ENCODE measurements around the gene DENND6B. TPM values are rescaled to one million over a fixed set of nuclear protein-coding genes. Genes with fewer than 3 reads are reported as not detected.
A peak's percentile ranks its signal among the peaks of the same experiment; 100 is the strongest.
"Not testable (repeated sequence)": the region's sequence is repeated elsewhere in the genome, so short reads cannot be mapped to it uniquely, and the experiment has no call there.

DENND6B gene
- total RNA-seq, 6 donors from 2014 or later, result 9.5 to 24.1 (median 12.7) TPM

DNA sequence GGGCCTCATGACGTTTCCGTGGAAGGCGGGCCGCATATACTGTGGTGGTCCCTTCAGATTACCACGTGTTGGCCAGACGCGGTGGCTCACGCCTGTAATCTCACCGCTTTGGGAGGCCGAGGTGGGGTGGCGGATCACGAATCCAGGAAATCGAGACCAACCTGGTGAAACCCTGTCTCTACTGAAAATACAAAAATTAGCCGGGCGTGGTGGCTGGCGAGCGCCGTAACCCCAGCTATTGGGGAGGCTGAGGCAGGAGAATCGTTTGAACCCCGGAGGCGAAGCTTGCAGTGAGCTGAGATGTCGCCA, 853 bp upstream of the DENND6B start:
- TF ChIP-seq, protein P1, sequence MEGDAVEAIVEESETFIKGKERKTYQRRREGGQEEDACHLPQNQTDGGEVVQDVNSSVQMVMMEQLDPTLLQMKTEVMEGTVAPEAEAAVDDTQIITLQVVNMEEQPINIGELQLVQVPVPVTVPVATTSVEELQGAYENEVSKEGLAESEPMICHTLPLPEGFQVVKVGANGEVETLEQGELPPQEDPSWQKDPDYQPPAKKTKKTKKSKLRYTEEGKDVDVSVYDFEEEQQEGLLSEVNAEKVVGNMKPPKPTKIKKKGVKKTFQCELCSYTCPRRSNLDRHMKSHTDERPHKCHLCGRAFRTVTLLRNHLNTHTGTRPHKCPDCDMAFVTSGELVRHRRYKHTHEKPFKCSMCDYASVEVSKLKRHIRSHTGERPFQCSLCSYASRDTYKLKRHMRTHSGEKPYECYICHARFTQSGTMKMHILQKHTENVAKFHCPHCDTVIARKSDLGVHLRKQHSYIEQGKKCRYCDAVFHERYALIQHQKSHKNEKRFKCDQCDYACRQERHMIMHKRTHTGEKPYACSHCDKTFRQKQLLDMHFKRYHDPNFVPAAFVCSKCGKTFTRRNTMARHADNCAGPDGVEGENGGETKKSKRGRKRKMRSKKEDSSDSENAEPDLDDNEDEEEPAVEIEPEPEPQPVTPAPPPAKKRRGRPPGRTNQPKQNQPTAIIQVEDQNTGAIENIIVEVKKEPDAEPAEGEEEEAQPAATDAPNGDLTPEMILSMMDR (IDR thresholded peaks at IDR 0.05), result no peak
- TF ChIP-seq POLR2A (IDR thresholded peaks at IDR 0.05) (no peak), POLR2AphosphoS5 (IDR thresholded peaks at IDR 0.05) (no peak), EP300 (IDR thresholded peaks at IDR 0.05) (no peak)
- WGBS, 2 donors, result 72 to 82% methylated on average over 18 to 22 of the region's 22 CpGs
- no peaks in the 10 kb centered on the region for H3K27me3 ChIP-seq

DNA sequence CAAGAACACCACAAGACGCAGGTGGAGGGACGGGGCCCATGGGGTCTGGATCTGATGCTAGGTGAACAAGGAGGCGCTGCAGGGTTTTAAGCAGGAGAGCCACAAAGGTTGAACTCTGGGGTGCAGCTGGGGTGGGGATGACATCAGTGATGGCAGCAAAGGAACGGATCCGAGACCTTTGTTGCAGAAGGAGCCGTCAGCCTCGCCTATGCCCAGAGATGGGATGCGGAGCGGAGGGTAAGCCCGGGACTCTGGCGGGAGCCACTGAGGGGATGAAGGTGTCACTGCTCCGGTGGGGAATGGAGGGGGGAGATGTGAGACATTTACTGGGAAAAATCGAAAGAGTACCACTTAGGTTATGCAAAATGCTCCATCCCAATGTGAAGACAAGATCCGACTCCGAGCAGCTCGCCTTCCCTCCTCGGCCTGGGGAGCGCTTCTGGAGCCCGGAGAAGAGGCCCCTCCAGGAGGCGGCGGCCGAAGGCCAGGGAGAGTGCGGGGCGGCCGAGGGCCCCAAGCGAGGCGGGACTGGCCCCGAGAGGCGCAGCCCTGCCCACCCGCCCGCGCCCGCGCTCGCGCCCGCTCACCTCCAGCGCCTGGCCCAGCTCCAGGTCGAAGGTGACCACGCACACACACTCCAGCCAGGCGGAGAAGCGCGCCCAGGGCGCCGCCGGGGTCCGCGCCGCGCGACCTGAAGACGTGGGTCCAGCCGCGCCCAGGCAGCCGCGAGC, 422 bp downstream of the DENND6B start:
- ATAC-seq (ENCODE audit: low FRiP score in 2 of 2), result peak in 1 of 2 donors; percentile 23
- Histone ChIP-seq H3K36me3 (no peaks in the 10 kb centered on the region), H3K9me3 (no peaks in the 10 kb centered on the region), H3K27ac (peak overlapping the region in 3 of 4 donors; percentile 59 to 95 (median 94)), H3K4me3 (peak overlapping the region; percentile 51 to 95 (median 76)), H3K27me3 (no peaks in the 10 kb centered on the region), H3K4me1 (peaks cover 12 to 20% (median 17%) of the 10 kb centered on the region in 4 donors)
- TF ChIP-seq POLR2A (IDR thresholded peaks at IDR 0.05) (no peak), POLR2AphosphoS5 (IDR thresholded peaks at IDR 0.05) (no peak), EP300 (IDR thresholded peaks at IDR 0.05) (no peak)
- TF ChIP-seq, protein P1 (IDR thresholded peaks at IDR 0.05), result no peak
- no peak for DNase-seq
- 34 to 45% methylated on average over 19 to 22 of the region's 56 CpGs for WGBS, 2 donors

More for the DNA sequence above, 853 bp upstream of the DENND6B start:
- H3K36me3 ChIP-seq, result no peaks in the 10 kb centered on the region
- H3K9me3 ChIP-seq, result no peaks in the 10 kb centered on the region
- H3K4me3 ChIP-seq, result peak overlapping the region; percentile 11 to 95 (median 76)
- no peak for DNase-seq
- peak overlapping the region; percentile 93 to 95 (median 94) for H3K27ac ChIP-seq
- H3K4me1 ChIP-seq, result peaks cover 12 to 20% (median 18%) of the 10 kb centered on the region in 4 donors
- ATAC-seq (ENCODE audit: low FRiP score in 2 of 2), result no peak

- H3K9me3 ChIP-seq, result no peaks in the 10 kb centered on the region
- DNase-seq (no peak), ATAC-seq (ENCODE audit: low FRiP score in 2 of 2) (no peak)
- no peaks in the 10 kb centered on the region for H3K36me3 ChIP-seq
- H3K4me3 ChIP-seq, result peak overlapping the region in 2 of 4 donors; percentile 62 to 95
- H3K4me1 ChIP-seq, result peaks cover 12 to 20% (median 16%) of the 10 kb centered on the region in 4 donors
- 83 to 91% methylated on average over 13 to 19 of the region's 19 CpGs for WGBS, 2 donors
- TF ChIP-seq, protein P1 (IDR thresholded peaks at IDR 0.05), result no peak
- TF ChIP-seq POLR2A (IDR thresholded peaks at IDR 0.05), result no peak
- TF ChIP-seq POLR2AphosphoS5 (IDR thresholded peaks at IDR 0.05), result no peak
- TF ChIP-seq EP300 (IDR thresholded peaks at IDR 0.05), result no peak
- no peak overlapping the region for H3K27ac ChIP-seq
- H3K27me3 ChIP-seq, result no peaks in the 10 kb centered on the region
Measured at GRCh38 chr22:50325444-50326224, 1.2 kb downstream of the DENND6B start.

GRCh38 chr22:50323900-50324299, 2.9 kb downstream of the DENND6B start:
- Histone ChIP-seq H3K9me3 (no peaks in the 10 kb centered on the region), H3K4me1 (peaks cover 12 to 20% (median 16%) of the 10 kb centered on the region in 4 donors), H3K4me3 (no peak overlapping the region), H3K27ac (no peak overlapping the region), H3K27me3 (no peaks in the 10 kb centered on the region), H3K36me3 (no peaks in the 10 kb centered on the region)
- TF ChIP-seq, protein P1 (IDR thresholded peaks at IDR 0.05), result no peak
- TF ChIP-seq POLR2A (IDR thresholded peaks at IDR 0.05), result no peak
- WGBS, 2 donors, result 95 to 96% methylated on average over 2 to 5 of the region's 5 CpGs
- ATAC-seq (ENCODE audit: low FRiP score in 2 of 2), result no peak
- DNase-seq, result no peak

- not testable (repeated sequence) for H3K27ac ChIP-seq; H3K27me3 ChIP-seq; ATAC-seq (ENCODE audit: low FRiP score in 2 of 2); DNase-seq; H3K4me3 ChIP-seq; H3K36me3 ChIP-seq; H3K9me3 ChIP-seq
- 84 to 88% methylated on average over 9 to 10 of the region's 10 CpGs for WGBS, 2 donors
- peaks cover 7 to 13% (median 11%) of the 10 kb centered on the region in 4 donors for H3K4me1 ChIP-seq
Measured at GRCh38 chr22:50322382-50323104, 4.3 kb downstream of the DENND6B start.
